ENCODE data around the gene CES2. TPM values are rescaled to one million over a fixed set of nuclear protein-coding genes. Genes with fewer than 3 reads are reported as not detected.

Gene CES2
- total RNA-seq, 1 experiment from 2014 or later = 65.7 TPM

DNA sequence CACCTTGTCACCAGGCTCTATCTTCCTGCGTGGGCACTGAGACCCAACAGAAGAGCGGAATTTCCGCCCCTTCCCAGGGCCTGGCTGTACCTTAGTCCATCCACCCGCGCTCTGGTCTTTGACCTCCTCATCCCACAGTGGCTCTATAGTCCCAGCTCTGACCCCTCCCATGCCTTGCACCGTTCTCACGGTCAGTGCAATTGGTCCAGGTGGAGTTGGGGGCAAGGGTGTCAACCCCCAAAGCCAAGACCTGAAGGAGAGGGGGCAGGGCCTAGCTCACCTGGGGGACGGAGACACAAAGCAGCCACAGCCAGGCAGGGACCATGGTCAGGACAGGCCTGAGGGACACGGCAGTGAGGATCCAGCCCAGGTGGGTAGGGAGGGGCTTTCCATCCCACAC is 17.6 kb upstream of the CES2 start:
- Mint-ChIP-seq H3K4me3 (ENCODE audit: unreplicated experiment) (no peak overlapping the region), H3K4me1 (ENCODE audit: insufficient read depth, unreplicated experiment) (peaks cover 6% of the 10 kb centered on the region), H3K36me3 (ENCODE audit: insufficient read depth, unreplicated experiment) (no peaks in the 10 kb centered on the region), H3K27ac (ENCODE audit: low read depth, unreplicated experiment) (no peak overlapping the region), H3K9me3 (ENCODE audit: unreplicated experiment) (no peaks in the 10 kb centered on the region), H3K27me3 (ENCODE audit: insufficient read depth, unreplicated experiment) (no peaks in the 10 kb centered on the region)
- intact Hi-C loops (cut with micrococcal nuclease) = no loop called here
- ChIA-PET CTCF (interaction anchor here (0.7 to 3.1 kb wide), 6 partner anchors 8 to 157 kb away, joined by 3 to 23 read pairs (median 3); no protein-coding TSS in a partner anchor), POLR2A (interaction anchor here (0.6 to 1.7 kb wide), 2 partner anchors 11 to 28 kb away, joined by 3 to 6 read pairs; no protein-coding TSS in a partner anchor)
- no peak for DNase-seq (ENCODE audit: unreplicated experiment)
- TF ChIP-seq CTCF (IDR thresholded peaks at IDR 0.05; ENCODE audit: unreplicated experiment) = no peak
- BruUV-seq (replicated peaks) = no TSS peak

DNA sequence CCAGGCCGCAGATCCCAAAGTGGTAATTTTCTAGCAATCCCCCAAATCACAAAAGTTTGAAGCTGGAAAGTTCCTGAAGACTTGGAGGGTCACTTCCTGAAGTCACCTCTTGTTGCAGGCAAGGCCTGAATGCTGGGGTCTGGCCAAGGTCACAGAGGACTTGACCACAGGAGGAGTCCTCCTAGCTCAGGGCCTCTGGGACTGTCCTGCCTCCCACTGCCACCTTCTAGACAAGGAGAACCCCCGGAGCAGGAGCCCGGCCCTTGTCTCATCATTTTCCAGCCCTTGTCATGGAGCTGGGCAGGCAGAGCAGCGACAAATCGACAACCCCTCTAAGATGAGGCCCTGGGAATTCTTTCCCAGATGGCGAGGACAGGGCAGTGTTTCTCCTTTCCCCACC is 17.0 kb upstream of the CES2 start:
- H3K27ac Mint-ChIP-seq (ENCODE audit: low read depth, unreplicated experiment) = no peak overlapping the region
- TF ChIP-seq CTCF (IDR thresholded peaks at IDR 0.05; ENCODE audit: unreplicated experiment) = no peak
- H3K9me3 Mint-ChIP-seq (ENCODE audit: unreplicated experiment) = no peaks in the 10 kb centered on the region
- H3K36me3 Mint-ChIP-seq (ENCODE audit: insufficient read depth, unreplicated experiment) = no peaks in the 10 kb centered on the region
- no peak for DNase-seq (ENCODE audit: unreplicated experiment)
- CTCF ChIA-PET = interaction anchor here (0.5 to 4.2 kb wide), 10 partner anchors 9 to 156 kb away, joined by 3 to 25 read pairs (median 4); partner anchors contain the start of gene PDP2
- peaks cover 9% of the 10 kb centered on the region for H3K4me1 Mint-ChIP-seq (ENCODE audit: insufficient read depth, unreplicated experiment)
- POLR2A ChIA-PET = interaction anchor here (0.6 to 1.7 kb wide), 2 partner anchors 10 to 29 kb away, joined by 3 to 6 read pairs; no protein-coding TSS in a partner anchor
- no peak overlapping the region for H3K4me3 Mint-ChIP-seq (ENCODE audit: unreplicated experiment)
- intact Hi-C loops (cut with micrococcal nuclease) = no loop called here
- BruUV-seq (replicated peaks) = no TSS peak
- H3K27me3 Mint-ChIP-seq (ENCODE audit: insufficient read depth, unreplicated experiment) = no peaks in the 10 kb centered on the region

DNA sequence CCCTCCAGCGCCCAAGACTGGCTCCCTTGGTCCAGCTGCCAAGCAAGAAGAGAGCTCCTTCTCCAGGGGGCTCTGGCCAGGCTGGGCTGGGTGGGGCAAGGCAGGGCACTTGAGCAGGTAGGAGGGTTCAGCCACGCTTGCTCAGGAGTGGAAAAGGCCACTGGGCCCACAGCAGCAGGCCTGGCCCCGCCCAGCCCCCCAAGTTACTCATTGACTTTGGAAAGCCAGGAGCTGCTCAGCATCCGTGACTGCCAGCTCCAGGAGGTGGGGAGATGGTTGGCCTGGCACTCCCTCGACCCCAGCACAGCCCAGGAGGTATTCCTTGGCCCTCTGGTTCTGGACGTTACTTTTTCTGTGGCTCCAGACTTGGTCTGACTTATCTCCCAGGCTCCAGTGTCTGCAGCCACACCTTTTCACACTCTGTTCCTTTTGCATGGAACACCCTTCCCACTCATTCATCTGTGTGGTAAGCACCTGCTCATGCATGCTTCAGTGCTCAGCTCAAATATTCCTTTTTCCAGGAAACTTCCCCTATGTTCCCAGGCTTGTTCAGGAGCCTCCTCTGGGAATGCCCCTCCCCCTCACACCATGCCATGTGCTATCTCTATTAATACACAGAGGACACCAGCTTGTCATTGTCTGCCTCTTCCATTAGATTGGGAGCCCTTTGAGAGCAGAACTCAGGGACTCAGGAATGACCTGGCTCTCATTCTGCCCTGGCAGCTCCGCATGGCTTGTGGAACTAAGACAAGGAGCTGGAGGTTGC is 16.3 kb upstream of the CES2 start, which contains the start of gene CDH16:
CDH16 (minus strand) TSS at position 83 of the 766 bp plus-strand sequence. CDS start 820 bp downstream, outside the sequence.
- DNase-seq (ENCODE audit: unreplicated experiment) = no peak
- ChIA-PET CTCF (interaction anchor here (0.5 to 4.2 kb wide), 9 partner anchors 8 to 240 kb away, joined by 3 to 25 read pairs (median 6); partner anchors contain the start of genes FBXL8, PDP2 and TRADD), POLR2A (interaction anchor here (0.6 to 2.0 kb wide), 8 partner anchors 9 to 653 kb away, joined by 3 to 11 read pairs (median 4); partner anchors contain the start of gene CIAO2B)
- intact Hi-C loops (cut with micrococcal nuclease) = no loop called here
- Mint-ChIP-seq H3K4me1 (ENCODE audit: insufficient read depth, unreplicated experiment) (peaks cover 16% of the 10 kb centered on the region), H3K27ac (ENCODE audit: low read depth, unreplicated experiment) (no peak within 1 kb of the TSS), H3K36me3 (ENCODE audit: insufficient read depth, unreplicated experiment) (no peaks in the 10 kb centered on the region), H3K9me3 (ENCODE audit: unreplicated experiment) (no peaks in the 10 kb centered on the region), H3K27me3 (ENCODE audit: insufficient read depth, unreplicated experiment) (no peaks in the 10 kb centered on the region), H3K4me3 (ENCODE audit: unreplicated experiment) (no peak within 1 kb of the TSS)
- BruUV-seq (replicated peaks) = no TSS peak
- no peak for TF ChIP-seq CTCF (IDR thresholded peaks at IDR 0.05; ENCODE audit: unreplicated experiment)

DNA sequence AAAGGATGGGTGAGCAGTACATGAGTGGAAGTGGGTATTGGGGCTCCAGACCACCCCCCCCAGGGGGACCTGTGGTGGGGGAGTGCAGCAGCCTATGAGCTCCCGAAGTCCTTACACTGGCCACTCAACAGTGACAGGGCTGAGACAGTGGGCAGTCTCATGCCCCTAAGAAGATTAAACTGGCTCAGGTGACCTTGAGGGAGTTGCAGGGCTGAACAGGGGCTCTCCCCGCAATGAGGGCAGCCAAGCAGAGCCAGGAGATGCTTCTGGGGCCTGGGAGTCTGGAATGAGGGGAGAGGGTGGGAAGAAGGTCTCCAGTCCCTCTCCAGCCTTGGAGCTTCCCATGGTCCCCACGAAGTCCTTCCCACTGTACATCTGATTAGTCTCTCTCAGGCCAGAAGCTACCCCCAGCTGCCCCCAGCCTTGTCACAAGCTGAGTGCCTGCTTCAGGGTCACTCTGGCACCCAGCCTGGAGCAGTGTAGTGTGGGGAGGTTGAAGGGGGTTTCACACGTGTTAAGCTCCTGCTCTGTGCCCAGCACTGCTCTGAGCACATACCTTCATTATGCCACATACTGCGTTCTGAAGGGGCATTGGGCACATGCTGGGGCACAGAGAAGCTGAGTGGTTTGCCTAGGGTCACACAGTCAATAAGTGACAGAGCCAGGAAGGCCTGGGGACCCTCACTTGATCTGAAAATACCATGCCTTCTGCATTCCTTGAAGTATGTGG is 15.6 kb upstream of the CES2 start:
- Mint-ChIP-seq H3K4me3 (ENCODE audit: unreplicated experiment) (no peak overlapping the region), H3K4me1 (ENCODE audit: insufficient read depth, unreplicated experiment) (peaks cover 18% of the 10 kb centered on the region), H3K36me3 (ENCODE audit: insufficient read depth, unreplicated experiment) (no peaks in the 10 kb centered on the region), H3K9me3 (ENCODE audit: unreplicated experiment) (no peaks in the 10 kb centered on the region), H3K27me3 (ENCODE audit: insufficient read depth, unreplicated experiment) (no peaks in the 10 kb centered on the region), H3K27ac (ENCODE audit: low read depth, unreplicated experiment) (no peak overlapping the region)
- ChIA-PET POLR2A (interaction anchor here (0.6 to 2.0 kb wide), 8 partner anchors 9 to 652 kb away, joined by 3 to 11 read pairs (median 3); partner anchors contain the start of gene CIAO2B), CTCF (interaction anchor here (0.5 to 4.2 kb wide), 7 partner anchors 8 to 240 kb away, joined by 3 to 25 read pairs (median 8); partner anchors contain the start of genes FBXL8 and TRADD)
- intact Hi-C loops (cut with micrococcal nuclease) = no loop called here
- no TSS peak for BruUV-seq (replicated peaks)
- DNase-seq (ENCODE audit: unreplicated experiment) = no peak
- no peak for TF ChIP-seq CTCF (IDR thresholded peaks at IDR 0.05; ENCODE audit: unreplicated experiment)
